Stimulated activated CD4-positive, alpha-beta T cell treated with anti-CD3 and anti-CD28 coated beads, Interleukin-2, amount 100 ng/mL, for 4 hours (primary cell): ENCODE measurements around the gene STARD13.

ENCODE experiments used
- DNase-seq: peaks from one replicate; pipeline ENCODE4 v3.0.0-alpha.2; 2020; ENCODE audit warnings: low read depth

Gene STARD13

DNA sequence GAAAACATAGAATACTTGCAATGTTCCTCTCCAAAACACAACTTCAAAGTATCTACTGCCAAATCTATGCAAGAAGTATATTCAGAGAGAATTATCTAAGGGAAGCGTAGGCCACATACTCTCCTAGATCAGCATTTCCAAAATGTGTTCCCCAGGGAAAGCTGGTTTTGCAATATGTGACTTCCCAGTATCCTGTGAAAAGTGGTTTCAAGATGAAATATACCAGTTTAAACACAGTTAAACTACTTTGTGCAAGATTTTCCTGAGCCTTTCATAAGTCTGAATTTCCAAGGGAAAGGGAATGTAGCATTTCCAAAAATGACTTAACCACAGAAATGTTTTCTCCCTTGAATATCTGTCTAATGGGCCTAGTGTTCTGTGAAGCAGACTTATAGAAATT, 7.6 kb downstream of the STARD13 start:
- no peak for DNase-seq

DNA sequence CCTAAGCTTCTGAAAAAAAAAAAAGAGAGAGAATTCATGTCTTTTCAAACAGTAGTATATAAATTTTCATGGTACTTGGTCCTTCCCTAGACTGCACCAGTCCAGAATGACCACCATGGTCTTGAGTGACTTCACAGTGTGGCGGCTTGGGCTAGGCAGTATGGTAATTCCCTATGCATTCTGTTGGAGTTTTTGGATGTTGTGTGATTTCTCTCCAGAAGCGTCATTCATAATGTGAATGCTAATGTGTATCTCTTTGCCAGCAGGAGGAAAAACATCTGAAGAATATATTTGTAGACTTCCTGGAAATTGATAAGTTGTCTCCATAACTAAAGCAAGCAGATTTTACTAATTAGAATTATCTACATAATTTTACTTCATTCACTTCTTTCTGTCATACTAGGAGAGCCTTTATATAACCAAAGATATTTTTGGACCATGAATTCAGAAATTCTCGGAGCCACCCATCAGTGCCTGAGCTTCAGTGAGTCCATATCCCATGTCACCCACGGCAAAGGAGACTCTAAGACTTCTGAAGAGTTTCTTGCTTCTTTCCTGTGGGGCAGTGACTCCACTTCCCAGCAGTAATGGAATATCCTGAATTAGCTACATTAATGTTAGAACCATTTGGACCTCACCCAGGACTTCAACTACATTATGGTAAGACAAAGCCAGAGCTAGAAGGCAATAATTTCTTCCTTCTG, 8.4 kb downstream of the STARD13 start:
- no peak for DNase-seq

DNA sequence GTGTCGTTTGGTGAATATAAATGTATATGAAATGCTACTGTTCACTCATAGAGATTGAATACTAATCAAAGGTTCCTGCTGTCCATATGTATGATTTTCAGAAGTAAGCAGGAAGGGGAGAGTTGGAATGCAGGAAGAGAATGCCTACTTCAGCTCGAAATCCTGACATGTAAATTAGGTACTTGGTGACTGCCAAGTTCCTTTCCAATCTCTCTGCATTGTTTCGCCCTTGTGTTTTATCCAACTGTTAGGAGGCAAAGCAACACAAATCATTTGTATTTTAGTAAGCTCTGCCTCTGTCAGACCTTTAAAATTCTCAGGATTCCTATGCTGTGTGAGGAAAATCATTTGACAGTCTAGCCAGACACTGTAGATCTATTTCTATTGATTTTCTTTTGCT, 9.0 kb downstream of the STARD13 start:
- no peak for DNase-seq

DNA sequence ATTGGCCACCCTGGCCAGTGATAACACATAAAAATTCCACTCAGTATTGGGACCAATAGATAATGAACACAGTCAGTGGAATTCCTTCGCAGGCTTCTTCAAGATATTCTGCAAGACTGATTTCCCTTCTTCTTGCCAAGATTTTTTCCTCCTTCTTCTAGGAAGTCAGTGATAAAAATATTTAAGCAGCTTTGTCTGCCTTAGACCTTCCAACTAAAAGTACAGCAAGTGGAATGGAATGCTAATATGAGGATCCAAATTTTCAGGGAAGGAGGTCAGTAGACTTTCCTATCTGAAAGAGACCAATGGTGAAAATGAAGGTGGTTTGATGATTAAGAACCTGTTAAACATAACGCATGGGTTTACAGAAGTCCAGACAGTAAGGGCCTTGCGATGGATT, 9.6 kb downstream of the STARD13 start:
- DNase-seq = no peak

DNA sequence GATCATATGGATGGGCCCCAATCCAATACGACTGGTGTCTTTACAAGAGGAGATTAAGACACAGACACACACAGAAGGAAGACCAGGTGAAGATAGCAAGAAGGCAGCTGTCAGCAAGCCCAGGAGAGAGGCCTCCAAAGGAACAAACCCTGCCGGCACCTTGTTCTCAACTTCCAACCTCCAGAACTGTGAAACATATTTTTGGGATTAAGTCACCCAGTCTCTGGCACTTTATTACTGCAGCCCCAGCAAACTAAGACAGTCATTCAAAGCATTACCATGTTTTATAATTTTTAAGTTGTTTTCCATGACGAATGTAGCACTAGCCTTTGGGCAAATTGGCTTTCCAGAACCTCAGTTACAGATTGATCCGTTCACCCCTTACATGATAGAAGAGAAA, 11.3 kb downstream of the STARD13 start:
- DNase-seq = no peak

DNA sequence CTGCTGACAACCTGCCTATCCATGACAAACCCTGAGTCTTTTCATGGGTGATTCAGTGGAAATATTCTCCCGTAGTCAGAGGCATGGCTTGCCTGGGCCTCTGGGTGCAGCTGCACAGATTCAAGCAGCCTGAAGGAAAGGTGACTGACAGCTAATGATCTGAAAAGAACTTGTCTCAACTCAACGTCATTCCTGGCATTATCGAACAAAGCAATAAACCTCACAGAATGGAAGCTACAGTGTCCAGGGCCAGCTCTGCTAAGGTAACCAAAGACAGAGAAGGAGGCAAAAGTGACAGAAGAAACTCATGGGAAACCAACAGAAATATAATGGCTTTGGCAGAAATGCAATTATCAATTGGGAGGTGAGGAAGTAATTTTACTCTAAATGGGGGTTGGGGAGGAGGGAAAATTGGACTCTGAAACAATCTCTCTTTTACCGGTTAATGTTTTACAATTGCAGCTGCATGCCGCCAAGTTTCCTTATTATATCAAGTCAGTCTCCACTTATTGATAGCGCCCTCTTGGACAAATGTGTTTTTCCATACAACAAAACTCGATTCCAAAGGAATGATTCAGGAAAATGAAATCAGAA, 12.9 kb downstream of the STARD13 start:
- DNase-seq = no peak

DNA sequence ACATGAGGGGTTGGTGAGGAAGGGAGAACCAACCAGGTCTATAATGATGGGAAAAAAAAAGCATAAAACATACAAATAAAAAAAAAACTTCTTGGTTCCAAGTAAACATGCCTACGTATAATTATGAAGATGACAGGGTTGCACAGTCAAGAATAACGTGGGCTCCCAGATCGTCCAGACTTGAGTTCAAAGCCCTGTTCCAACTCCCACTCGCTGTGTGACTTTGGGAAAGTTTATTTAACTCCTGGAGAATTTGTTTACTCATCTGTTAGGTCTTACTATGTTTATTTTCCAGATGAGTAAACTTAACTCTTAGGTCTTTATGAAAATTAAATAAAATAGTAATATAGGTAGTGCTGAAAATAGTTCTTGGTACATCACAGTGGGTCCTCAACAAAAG, 13.8 kb downstream of the STARD13 start:
- no peak for DNase-seq

DNA sequence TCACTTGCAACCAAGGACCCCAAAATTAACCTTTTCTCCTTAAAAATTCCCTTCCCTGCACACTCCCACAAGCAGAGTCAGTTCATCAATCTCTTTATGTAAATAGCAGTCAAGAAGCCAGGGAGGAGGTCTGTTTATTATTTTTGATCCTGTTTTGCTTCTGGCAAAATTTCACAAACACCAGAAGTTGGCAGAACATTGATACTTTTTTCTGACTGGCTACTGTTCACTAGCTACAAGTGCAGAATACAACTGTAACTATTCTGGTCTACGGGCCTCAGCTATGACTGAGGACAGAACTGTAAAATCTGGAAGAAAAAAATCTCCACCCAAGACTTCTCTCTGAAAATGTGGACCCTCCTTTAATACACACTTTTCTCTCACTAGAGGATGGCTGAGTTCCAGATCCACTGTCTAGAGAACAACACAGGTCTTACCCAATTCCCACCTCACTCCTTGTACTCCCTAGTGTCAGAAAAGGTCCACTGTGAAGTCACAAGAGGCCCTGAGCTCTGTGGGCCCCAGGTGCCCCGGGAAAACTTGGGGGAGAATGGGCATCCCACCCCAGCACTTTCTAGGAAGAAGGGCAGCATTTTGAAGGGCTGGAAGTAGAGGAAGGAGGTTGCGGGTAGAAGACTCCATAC, 14.5 kb downstream of the STARD13 start:
- no peak for DNase-seq

DNA sequence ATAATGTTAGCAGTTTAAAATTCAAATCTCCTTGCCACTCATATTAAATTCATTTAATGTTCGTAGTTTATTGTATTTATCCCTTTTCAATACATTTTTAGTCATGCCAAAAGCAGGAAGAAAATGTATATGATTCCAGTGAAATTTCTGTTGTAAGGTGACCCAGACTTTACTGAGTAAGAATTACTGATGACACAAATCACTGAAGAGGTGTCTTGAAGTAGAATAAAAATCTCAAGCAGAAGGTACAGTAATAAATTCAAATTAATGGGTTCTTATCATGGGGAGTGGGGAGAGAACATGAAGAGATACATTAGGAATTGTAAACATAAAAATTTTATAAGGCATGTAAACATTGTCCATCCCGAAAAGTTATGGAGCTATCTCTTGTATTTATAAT, 19.9 kb downstream of the STARD13 start:
- no peak for DNase-seq

DNA sequence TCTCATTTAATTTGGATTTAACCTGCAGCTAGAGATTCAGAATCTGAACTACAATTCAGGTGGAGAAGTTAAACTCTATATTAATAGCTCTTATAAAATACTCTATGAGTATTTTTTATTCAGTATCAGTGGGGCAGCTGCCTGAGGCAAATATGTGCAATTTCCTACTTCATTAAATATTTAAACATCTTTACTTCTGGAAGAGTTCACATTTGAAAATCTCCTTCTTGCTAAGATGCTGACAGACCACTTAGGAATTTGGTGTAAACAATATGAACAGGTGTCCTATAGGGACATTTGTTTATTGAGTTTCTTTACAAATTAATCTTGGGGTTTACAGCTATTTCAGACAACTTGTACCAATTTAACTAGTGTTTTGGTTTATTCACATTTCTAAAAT, 20.4 kb downstream of the STARD13 start:
- no peak for DNase-seq

DNA sequence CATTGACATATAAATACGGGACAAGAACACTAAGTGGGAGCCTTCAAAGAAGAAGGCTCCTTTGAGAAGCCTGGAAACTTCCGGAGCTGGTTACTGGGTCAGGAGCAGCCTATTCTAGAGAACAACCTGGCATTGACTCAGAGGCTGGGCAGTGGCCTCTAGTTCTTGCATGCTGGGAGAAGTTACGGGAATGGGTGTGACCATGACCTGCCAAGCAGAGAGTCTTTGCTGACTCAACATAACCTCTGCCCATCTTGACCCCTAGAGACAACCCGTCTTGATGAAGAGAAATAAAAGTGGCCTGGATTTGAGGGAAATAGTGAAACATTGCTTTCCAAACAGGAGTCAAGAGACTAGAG, 21.0 kb downstream of the STARD13 start:
- no peak for DNase-seq

DNA sequence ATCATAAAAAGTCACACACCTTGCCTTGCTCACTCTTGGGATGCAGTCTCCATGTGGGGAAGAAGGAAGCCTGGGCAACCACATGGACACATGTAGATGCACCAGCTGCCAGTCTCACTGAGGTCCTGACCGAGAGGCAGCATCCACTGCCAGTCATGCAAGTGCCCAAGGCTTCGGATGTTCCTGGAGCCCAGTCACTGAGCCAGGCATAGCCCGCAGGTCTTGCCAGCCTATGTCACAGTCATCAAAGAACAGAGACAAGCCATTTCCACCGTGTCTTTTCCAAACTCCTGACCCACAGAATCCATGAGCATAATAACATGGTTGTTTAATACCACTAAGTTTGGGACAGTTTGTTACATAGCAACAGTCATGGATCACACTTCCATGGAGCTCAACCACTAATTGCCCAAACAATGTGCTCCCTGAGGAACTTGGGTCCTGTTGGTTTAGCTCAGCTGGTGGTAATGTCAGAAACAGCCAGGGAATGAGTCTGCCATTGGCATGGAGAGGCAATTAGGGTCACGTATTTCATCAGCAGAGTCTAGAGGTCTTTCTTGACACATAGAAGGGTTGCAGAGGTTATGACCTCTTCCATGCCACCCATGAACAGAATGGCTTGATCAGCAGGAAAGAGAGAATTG, 21.5 kb downstream of the STARD13 start:
- no peak for DNase-seq

DNA sequence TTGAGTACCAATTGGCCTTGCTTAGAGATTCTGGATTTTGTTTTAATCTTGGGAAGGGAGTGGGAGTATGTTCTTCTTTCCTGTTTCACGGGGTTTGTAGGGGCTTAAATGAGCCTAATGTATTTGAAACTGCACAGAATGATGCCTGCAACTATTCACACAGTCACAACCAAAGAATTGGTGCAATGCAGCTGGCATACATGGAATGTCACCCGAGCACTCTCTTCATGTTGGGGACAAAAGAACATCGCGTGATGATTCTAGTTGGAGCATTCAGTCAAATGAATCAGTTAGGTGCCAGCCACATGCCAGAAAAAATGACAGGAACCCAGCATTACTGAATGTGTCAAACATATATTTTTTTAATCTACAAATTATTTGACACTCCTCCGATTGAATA, 22.1 kb downstream of the STARD13 start:
- DNase-seq = no peak

DNA sequence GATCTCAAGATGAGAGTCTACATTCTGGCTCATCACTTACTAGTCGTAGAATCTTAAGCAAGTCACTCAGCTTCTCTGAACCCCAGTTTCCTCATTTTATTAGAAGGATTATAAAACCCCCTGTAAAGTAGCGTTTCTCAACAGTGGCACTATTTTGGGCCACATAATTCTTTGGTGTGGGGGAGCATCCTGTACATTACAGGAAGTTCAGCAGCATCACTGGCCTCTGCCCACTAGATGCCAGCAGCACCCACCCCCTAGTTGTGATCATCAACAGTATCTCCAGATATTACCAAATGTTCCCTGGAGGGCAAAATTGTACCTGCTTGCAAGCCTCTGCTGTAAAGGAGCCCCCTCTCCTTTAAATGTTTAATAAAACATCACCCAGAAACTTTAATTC, 22.6 kb downstream of the STARD13 start:
- DNase-seq = no peak

DNA sequence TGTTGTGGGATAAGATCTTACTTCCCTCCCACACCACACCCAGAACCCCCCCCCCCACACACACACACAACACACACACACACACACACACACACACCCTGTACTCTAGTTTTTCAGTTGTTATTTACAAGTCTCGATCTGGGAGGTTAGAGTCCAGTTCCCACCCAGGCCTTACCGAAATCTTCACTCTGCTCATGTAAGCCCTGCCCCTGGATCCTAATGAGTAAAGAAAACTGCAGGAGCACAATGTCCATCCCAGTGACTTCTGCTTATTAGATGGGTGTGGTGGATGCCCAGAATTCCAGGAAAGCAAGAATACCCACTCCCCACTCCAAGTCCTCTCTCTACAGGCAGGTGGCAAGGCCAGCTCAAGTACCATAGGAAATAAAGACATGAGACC, 23.0 kb downstream of the STARD13 start:
- DNase-seq = no peak

DNA sequence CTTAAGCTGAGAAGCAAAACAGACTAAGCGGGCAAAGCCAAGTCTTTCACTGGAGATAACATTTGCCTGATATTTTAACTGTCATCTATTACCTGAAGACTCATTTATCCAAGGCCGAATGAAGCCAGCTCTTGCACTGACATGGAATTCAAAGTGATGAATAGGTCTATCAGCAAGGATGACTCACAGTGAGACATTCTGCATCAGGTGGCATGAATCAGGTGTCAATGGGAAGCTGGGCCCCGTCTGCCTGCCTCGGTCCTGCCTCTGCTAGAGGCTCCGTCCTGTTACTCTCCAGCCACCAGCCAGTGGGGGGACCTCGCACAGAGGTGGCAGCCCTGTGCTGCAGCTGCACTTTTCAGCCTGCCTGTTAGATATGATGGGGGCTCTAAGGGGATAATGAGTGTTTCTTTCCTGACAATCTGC, 23.5 kb downstream of the STARD13 start:
- DNase-seq = no peak

DNA sequence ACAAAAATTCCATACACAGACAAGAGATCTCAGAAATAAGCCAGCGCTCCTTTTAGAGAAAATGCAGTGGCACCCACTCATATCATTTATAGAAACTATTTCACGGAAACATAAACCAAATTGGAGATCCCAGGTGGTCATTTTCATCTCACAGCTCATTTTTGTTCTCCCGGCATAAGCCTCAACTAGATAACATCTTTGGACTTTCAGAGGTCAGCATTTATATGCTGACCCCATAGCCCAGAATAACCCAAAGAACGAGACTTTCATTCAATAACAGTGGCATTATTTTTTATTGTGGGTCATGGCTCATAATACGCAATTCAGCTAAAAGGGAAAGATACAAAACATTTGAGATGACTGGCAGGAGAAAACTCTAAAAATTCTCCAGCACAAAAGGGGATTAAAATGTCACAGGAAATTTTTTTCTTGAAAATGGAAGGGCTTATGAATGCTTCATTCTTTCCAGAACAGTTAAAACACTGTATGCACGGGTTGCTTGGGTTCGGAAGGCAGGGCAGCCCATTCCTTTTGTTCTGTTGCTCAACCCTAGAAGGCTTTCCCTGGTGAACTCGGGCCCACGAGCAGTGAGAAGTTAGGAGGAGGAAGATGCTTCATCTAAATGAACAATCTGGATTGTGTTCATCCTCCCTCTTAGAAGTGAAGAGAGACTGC, 24.0 kb downstream of the STARD13 start:
- DNase-seq = no peak

DNA sequence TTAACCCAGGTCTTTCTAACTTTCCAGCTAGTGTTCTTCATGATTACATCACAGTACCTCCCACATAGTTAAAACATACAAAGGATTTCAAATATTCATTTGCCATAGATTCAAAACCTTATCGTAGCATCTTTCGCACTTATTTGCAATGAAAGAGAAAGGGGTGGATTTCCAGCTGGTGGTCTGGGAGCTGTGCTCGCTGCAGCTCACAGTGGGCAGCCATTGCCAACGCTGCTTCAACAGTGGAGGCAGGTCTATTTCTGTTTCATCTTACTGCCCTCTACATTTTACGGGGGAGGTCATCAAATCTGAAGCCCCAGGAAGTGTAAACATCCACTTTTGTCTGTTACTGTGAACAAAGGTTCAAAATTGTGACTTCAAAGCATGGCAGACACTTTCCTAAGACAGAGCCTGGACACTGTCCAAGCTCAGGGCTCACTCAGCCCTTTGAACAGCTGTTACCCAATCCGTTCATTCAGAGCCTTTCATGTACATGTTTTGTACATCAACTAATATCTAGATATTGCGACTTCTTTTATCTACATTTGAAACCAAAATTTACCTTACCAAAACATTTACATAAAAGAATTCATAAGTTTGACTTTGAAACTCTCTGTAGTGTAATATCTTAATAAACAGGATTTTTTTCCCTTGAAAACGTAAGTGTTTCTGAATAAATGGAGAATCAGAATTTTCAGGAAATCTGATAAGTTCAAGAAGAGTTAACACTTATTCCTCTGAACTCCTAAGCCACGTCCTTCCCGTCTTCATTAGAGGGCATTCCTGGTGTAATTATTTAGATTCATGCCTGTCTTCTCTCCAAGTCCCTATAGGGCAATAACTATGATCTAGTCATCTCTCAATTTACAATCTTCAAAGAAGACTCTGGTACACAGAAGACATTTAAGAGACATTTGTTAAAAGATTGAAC, 25.1 kb downstream of the STARD13 start:
- no peak for DNase-seq

DNA sequence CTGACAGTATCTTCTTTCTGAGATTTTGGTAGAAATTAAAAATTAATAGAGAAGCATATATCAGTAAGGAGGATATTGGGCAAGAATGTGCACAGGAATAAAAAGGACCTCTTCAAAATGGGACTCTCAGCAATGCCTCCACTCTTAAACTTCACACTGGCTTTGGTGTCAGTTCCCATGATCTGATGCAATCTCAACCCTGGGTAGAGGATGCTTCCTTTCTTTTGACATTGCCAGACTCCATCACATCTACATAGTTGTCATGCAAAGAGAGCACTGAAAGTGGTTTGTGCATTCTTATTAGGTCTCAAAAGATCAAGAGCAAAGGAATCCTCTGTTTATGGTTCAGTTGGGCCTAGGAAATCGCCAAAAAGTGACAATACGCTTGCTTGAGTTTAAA, 26.3 kb downstream of the STARD13 start:
- no peak for DNase-seq

DNA sequence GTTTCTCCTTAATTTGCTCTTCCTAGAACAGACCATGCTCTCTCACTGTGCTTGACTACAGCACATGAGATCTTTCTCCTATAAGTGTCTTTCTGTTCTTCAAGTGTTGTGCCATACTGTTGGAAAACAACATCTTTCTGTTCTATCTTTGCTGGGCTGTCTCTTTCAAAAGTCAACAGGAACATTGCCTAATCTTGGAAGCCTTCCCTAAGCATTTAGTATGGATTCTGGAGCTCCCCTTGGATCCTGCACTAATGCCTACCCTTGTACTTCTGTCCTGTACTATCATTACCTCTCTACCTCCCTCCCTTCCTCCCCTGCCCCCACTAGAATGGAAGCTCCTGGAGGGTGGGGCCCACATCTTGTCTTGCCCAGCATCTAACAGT, 26.8 kb downstream of the STARD13 start:
- no peak for DNase-seq
